ENCODE measurements around the gene SPRN. TPM values are rescaled to one million over a fixed set of nuclear protein-coding genes. Genes with fewer than 3 reads are reported as not detected.

SPRN gene
- total RNA-seq, 1 experiment from 2014 or later: 0.59 TPM

DNA sequence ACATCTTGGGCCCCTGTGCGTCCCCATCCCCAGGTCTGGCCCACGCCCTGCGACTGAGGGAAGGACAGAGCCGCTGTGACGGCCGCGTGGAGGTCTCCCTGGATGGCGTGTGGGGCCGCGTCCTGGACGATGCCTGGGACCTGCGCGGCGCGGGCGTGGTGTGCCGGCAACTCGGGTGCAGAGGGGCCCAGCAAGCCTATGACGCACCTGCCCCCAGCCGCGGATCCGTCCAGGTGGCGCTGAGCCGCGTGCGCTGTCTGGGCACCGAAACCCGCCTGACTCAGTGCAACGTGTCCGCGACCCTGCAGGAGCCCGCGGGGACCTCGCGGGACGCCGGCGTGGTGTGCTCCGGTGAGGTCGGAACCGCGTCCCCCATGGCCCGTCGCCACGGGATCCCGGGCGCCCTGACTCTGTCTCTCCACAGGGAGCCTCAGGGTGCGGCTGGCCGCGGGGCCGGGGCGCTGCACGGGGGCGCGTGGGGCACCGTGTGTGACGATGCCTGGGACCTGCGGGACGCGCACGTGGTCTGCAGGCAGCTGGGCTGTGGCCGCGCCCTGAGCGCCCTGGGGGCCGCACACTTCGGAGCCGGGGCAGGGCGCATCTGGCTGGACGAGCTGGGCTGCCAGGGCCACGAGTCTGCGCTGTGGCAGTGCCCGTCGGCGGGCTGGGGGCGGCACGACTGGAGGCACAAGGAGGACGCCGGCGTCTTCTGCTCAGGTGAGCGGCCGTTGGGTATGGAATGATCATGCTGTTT, 35.2 kb upstream of the SPRN start (continued):
- TF ChIP-seq GRHL2 (CRISPR knock-in tag; IDR thresholded peaks at IDR 0.05; ENCODE audit: insufficient replicate concordance, severe bottlenecking): no peak
- TF ChIP-seq ESRRA (CRISPR knock-in tag; IDR thresholded peaks at IDR 0.05; ENCODE audit: borderline replicate concordance): no peak
- no peak for TF ChIP-seq ZNF121 (CRISPR knock-in tag; IDR thresholded peaks at IDR 0.05)

- no peak overlapping the region for H3K4me3 Mint-ChIP-seq
- ATAC-seq: no peak
- no peaks in the 10 kb centered on the region for H3K4me1 Mint-ChIP-seq
- no peak overlapping the region for H3K27ac Mint-ChIP-seq
- TF ChIP-seq, protein P1, sequence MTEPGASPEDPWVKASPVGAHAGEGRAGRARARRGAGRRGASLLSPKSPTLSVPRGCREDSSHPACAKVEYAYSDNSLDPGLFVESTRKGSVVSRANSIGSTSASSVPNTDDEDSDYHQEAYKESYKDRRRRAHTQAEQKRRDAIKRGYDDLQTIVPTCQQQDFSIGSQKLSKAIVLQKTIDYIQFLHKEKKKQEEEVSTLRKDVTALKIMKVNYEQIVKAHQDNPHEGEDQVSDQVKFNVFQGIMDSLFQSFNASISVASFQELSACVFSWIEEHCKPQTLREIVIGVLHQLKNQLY (CRISPR knock-in tag; IDR thresholded peaks at IDR 0.05): no peak
- TF ChIP-seq E2F4 (CRISPR knock-in tag; IDR thresholded peaks at IDR 0.05; ENCODE audit: borderline replicate concordance, low read depth) (no peak), MYBL2 (CRISPR knock-in tag; IDR thresholded peaks at IDR 0.05) (no peak), IRF2 (CRISPR knock-in tag; IDR thresholded peaks at IDR 0.05; ENCODE audit: borderline replicate concordance, low read depth) (no peak), HMGA2 (CRISPR knock-in tag; IDR thresholded peaks at IDR 0.05) (no peak), ELF4 (CRISPR knock-in tag; IDR thresholded peaks at IDR 0.05; ENCODE audit: low read depth) (no peak), TCF7 (CRISPR knock-in tag; IDR thresholded peaks at IDR 0.05; ENCODE audit: low read depth) (no peak), ZMAT4 (CRISPR knock-in tag; IDR thresholded peaks at IDR 0.05) (no peak), TEAD4 (CRISPR knock-in tag; IDR thresholded peaks at IDR 0.05) (no peak), NR1H2 (CRISPR knock-in tag; IDR thresholded peaks at IDR 0.05) (no peak), ZNF219 (CRISPR knock-in tag; IDR thresholded peaks at IDR 0.05; ENCODE audit: borderline replicate concordance) (no peak), ZNF396 (CRISPR knock-in tag; IDR thresholded peaks at IDR 0.05; ENCODE audit: borderline replicate concordance) (no peak), KAT7 (CRISPR knock-in tag; IDR thresholded peaks at IDR 0.05; ENCODE audit: borderline replicate concordance) (no peak), NR2C2 (CRISPR knock-in tag; IDR thresholded peaks at IDR 0.05) (no peak)
- TF ChIP-seq, protein P2, sequence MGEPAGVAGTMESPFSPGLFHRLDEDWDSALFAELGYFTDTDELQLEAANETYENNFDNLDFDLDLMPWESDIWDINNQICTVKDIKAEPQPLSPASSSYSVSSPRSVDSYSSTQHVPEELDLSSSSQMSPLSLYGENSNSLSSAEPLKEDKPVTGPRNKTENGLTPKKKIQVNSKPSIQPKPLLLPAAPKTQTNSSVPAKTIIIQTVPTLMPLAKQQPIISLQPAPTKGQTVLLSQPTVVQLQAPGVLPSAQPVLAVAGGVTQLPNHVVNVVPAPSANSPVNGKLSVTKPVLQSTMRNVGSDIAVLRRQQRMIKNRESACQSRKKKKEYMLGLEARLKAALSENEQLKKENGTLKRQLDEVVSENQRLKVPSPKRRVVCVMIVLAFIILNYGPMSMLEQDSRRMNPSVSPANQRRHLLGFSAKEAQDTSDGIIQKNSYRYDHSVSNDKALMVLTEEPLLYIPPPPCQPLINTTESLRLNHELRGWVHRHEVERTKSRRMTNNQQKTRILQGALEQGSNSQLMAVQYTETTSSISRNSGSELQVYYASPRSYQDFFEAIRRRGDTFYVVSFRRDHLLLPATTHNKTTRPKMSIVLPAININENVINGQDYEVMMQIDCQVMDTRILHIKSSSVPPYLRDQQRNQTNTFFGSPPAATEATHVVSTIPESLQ (CRISPR knock-in tag; IDR thresholded peaks at IDR 0.05): no peak
- H3K36me3 Mint-ChIP-seq: peaks cover 46% of the 10 kb centered on the region
- ChIA-PET POLR2A (no interaction called here), CTCF (no interaction called here)
- H3K9me3 Mint-ChIP-seq: peaks cover 56% of the 10 kb centered on the region
- H3K27me3 Mint-ChIP-seq (ENCODE audit: low read depth): peaks cover 13% of the 10 kb centered on the region
- DNase-seq (ENCODE audit: low spot score): no peak
Measured at GRCh38 chr10:133458710-133459453, 34.5 kb upstream of the SPRN start.

All from WTC11 (cell line).